Measurements from ENCODE around the gene PANX2.

PANX2 gene

DNA sequence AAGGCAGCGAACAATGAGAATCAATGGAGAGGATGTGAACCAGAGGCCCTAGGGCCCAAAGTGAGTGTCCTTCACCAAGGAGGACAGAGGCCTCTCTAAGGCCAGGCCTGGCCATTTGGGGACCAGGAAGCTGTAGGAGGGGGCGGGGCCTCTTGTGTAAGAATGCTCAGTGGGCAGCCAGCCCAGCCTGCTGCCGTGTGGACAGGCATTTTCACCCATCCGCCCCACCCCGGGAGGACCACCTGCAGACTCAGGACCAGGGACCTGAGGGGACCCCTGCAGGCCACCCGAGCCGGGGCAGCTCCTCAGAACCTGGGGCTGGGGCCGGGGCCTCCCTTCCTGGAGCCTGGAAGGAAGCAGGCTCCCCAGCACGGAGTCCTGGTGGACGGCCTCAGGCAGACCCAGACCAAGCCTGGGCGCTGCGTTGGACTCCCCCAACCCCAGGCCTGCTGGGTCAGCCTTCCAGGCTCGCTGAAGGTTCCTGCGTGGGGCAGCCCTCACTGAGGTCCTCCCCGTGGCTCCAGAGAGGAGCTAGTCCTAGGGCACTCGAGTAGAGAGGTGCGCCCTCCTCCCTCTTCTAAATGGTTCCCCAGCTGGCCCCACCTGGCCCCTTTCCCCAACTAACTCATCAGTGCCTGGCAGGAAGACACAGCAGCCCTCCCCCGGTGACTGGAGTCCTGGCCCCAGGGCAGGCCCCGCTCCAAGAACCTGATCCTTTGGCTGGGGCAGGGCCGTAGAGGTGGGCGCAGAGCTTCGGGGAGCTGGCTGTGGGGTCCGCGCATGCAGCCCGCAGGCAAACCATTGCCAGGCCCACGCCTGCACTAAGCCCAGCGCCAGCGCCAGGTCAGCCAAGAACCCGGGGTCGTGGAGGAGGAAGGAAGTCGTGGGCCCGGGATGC is 13.7 kb downstream of the PANX2 start:
- no peak for DNase-seq (ENCODE audit: low spot score)

DNA sequence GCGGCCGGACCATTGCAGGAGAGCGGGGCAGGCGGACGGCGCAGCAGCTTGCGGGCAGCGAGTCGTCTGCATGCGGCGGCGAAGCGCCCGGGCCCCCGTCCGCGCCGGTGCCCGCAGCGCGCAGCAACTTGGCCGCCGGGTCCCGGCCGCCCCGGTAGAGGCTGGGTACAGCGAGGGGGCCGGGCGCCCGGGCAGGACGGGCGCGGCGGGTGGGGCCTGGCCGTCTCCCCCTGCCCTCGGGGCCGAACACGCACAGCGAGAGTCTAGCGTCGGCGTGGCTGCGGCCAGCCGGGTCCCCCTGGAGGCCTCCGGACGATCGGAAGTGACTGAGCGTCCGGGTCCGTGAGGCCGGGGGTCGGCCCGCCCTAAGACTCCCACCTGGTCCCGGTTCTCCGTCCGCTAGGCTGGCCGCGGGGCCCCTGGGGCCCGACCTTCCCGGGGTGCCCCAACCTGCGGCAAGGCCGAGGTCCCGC is 14.4 kb downstream of the PANX2 start:
- no peak for DNase-seq (ENCODE audit: low spot score)

DNA sequence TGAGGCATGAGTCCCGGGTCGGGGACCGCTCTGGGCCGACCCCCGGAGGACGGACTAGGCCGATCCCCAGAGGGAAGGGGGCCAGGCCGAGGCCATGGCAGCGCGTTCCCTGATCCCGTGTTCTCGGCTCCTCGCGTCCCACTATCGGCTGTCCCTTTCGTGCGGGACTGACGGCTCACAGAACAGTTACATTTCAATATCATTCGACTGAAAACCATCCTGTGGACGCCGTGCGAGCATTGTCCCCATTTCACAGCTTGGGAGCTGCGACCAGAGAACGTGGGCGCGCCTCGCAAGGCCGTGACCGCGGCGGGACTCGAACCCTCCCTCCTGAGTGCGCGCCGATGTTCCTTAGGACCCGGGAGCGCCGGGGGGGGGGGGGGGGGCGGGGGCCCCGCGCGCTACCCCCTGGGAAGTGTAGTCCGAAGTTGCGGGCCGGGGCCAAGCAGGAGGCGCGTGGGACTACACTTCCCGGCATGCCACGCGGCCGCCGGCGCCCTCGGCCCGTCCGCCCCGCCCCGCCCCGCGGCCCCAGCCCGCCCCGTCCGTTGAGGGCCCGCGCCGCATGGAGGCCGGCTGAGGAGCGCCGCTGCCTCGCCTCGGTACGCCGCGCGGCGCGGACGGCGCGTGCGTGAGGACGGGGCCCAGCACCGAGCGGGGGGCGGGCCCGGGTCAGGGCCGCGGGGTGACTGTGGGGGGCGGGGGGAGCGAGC is 15.0 kb downstream of the PANX2 start, which contains the start of gene TRABD:
Gene TRABD, plus strand, starts transcription at position 539 of the 713 bp plus-strand sequence. CDS start 7,148 bp downstream, outside the sequence.
- peak; percentile 88 for DNase-seq (ENCODE audit: low spot score)

DNA sequence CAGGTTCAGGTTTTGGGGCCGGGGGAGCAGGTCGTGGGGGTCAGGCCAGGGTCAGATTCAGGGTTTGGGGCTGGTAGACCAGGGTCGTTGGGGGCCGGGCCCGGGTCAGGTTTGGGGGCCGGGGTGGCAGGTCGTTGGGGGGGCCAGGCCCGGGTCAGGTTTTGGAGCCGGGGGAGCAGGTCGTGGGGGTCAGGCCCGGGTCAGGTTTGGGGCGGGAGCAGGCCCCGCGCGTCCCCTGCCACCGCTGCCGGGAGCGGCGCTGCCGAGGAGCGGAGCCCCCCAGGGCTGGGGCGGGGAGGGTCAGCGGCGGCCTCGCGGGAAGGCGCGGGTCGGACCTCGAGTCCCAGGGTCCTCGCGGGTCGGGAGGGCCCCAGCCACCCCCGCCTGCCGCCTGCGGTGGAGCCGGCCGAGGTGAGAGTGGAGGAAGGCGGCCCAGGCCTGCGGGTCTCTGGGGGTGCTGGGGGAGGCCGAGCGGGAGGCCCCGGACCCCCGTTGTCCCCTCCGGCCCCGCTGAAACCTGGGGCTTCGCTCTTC is 15.7 kb downstream of the PANX2 start:
- DNase-seq (ENCODE audit: low spot score): no peak

DNA sequence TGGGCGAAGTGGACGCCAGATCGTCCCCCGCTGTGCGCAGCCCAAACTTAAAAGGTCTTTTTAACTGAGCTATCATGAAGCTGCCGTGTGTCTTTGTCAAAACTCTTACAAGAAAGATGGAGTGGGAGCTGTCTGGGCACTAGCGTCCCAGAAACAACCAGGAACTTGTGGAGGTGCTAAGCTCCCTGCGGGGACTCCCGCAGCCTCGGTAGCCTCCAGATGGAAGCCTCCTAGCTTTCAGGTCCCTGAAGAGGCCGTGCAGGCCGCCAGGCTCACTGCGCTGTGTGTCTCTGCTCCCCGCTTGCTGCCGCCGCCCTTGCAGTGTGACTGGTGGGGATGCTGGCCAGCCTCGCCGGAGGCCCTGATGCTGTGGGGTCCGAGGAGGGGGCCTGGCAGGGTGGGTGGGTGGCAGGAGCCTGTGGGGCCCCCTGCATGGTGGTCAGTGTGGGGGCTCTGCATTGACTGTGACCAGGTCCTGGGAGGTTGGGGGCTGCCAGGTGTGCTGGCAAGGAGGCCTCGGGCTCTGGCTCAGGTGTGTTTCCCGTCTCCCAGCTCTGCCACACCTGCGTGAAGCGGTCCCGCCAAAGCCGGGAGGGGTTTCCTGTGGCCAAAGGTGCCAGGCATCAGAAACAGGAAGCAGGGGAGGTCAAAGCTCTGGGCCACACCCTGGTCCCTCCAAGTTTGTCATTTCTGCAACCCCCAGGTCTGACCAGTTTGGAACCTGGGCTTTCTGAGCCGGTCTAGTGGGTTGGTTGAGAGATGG is 16.4 kb downstream of the PANX2 start:
- peak; percentile 47 for DNase-seq (ENCODE audit: low spot score)

DNA sequence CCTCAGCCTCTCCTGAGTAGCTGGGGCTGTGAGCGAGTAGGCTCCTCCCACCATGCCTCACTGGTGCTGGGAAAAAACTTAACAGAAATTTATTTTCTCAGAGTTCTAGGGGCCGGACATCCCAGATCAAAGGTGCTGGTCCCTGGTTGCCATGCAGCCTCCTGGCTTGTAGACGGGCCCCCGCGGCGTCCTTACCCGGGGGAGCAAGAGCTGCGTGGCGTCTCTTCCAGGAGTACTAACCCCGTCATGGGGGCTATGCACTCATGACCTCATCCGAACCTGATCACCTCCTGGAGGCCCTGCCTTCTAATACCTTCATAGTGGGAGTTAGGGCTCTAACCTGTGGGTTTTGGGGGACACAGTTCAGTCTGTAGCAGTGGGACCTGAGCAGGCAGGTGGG is 17.8 kb downstream of the PANX2 start:
- no peak for DNase-seq (ENCODE audit: low spot score)

DNA sequence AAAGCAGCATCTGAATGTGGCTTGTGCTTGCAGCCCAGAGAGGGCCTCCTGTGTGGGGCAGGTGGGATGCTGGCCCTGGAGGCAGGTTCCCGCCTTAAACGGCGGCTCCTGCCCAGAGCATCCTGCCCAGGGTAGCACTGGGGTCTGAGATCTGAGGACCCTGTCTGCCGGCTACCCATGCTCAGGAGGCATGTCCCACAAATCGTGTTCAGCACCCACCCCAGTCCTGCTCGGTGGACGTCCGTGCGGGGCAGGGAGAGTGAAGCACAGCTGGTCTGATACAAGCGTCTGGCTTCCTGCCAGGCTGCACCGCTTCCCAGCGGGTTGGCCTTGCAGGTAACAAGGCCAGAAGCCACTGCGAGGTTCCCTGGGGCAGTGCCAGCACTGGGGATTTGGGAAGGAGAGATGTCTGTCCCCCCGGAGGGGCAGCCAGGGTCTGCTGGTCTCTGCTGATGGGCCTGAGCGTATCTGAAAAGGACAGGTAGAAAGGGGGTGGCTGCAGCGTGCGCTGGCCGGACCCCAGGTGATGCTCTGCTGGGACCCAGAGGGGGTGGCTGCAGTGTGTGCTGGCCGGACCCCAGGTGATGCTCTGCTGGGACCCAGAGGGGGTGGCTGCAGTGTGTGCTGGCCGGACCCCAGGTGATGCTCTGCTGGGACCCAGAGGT is 18.8 kb downstream of the PANX2 start:
- DNase-seq (ENCODE audit: low spot score): peak; percentile 55

DNA sequence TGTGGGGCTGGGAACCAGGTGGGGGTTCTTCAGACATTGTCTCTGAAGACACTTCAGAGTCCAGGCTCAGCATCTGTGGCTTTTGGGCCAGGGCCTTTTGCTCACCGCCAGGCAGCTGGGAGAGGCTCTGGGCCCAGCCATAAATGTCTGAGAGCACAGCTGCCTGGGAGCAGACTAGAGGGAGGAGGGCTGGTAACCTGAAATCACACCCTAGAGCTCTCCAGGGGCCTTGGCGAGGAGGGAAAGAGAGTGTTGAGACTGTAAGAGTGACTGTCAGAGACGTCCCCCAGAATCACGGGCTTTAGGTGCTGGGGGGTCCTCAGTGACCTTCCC is 19.3 kb downstream of the PANX2 start:
- DNase-seq (ENCODE audit: low spot score): peak; percentile 79

DNA sequence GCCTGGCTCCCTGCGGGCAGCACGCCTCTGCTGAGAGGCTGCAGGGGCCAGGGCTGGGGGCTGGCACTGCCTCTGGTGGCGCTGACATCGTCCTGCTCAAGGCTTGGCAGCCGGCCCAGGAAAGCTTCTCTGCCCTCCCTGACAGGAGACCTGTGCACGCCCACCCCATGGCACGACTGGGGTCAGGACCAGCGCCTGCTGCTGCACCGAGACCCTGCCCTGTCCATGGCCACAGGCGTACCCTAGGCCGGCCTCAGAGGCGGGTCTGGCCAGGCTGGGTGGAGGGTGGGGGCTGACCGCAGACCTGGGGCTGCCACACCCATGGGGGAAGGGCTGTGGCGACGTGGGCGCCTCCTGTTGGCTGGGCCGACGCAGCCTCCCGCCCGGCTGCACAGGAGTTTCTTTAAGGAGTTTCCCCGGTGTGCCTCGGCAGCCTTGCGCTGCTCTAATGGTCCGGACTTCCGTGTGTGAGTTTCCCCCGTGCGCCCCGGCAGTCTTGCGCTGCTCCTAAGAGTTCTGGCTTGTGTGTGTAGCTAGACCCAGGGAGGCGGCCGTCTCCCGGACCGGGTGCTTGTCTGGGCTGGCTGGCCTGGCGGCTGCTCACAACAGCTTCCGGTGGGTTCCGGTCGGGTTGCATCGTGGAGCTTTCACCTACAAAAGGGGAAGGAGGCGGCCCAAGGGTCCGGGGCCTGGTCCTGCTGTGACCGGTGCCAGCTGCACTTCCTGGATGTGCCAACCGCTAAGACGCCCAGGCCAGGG is 19.8 kb downstream of the PANX2 start:
- DNase-seq (ENCODE audit: low spot score): peak; percentile 95

DNA sequence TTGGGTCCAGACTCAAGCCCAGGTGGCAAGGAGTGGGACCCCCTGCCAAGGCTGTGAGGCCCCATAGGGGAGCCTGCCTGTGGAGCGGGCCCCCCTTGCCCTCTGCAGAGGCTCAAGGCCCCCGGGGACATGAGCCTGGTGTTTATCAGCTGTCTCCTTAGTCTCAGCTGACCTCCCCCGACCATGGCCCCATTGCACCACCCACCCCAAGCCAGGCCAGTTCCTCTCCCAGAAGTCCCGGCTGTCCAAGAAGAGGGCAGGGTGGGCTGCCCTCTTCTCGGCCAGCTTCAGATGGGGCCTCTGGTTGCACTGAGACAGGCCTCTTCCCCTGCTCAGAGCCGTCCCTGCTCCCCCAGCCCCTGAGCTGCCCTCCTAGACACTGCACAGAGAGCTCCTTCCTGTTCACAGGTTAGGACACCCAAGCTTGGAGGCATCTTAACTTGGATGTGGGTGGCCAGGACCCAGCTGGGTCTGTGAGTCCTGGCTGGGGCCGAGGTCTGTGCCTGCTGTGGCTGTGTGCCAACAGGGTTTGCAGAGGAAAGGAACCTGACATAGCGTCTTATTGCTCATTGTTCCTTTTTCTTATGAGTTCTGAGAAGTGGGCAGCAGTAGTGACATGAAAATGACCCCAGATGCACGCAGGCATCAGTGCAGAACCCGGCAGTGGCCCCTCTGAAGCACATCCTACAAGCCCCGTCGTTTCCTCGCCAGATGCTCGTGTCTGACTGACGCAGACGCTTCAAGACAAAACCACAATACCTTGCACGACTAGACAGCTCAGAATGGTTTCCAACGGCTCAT is 20.6 kb downstream of the PANX2 start:
- DNase-seq (ENCODE audit: low spot score): peak; percentile 97

DNA sequence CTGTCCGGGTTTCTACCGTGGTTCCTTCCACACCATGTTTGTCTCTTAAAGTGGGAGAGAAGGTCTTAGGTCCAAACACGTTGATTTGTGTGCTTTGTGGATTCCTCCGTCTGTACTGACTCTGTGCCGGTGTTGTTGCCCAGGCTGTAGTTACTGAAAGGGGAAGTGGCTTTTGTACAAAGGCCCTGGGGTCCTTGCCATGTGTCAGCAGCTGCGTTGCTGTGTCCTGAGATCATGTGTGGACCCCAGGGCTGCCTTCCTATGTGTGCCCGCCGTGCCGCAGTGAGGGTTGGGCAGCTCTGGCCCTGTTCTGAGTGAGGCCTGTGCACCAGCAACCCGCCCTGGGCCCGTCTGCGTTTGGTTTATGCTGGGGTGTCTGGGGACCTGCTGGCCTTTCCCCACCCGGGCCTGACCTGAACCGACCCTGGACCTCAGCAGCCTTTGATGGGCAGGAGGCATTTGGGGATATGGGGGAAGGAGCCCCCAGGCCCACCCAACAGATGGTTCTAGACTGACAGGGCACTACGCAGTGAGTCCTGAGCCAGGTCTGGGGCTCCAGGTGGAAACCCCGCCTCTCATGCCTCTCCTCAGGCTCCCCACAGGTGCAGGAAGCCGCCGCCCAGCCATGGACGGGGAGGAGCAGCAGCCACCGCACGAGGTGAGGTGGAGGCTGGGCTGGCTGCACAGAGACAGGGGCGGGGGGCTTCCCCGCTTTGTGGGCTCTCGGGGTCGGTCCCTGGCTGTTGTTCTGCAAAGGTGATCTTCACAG is 22.1 kb downstream of the PANX2 start:
- DNase-seq (ENCODE audit: low spot score): peak; percentile 90

DNA sequence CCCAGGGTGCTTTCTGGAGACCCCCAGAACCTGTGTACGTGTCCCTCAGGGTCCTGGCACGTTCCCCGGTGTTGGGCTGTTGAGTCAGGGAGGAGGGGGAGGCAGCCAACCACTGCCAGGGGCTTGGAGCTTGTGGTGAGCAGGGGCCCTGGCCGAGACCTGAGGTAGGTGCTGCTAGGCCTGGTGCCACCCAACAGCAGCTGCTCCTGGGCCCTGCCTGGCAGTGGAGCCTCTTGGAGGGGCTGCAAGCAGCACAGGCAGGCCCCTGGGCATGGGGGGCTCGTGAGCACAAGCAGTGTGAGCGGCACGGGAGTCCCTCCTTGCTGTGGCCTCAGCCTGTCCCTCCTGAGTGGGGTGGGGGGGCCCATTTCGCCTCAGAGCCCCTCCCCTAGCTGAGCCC is 23.1 kb downstream of the PANX2 start:
- DNase-seq (ENCODE audit: low spot score): no peak

DNA sequence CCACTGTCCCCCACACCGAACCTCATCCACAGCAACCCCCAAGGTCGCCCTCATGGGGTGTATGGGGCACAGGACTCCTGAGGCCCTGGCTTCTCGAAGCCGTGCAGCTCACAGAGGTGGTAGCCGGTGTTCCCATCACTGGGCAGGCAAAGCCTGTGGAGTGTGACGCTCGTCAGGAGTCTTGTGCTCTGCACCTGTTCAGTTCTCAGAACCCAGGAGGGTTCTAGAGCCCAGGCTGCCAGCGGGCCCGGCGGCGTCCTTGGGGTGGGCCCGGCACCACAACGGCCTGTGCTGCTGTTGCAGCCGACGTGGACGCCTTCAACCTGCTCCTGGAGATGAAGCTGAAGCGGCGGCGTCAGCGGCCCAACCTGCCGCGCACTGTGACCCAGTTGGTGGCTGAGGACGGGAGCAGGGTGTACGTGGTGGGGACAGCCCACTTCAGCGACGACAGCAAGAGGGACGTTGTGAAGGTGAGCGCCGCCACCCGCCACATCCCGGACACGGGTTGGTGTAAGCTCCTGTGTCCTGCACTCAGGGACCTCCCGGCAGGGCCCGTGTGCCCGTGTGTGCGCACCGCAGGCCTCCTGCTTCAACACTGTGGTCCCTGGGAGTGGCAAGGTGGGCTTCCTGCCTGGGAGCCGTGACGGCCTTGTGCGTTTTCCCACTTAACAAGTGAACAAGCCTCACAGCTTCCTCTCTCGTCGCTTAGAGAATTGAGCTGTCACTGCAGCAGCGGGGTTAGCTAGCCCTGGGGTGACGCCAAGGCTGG is 23.7 kb downstream of the PANX2 start:
- no peak for DNase-seq (ENCODE audit: low spot score)

DNA sequence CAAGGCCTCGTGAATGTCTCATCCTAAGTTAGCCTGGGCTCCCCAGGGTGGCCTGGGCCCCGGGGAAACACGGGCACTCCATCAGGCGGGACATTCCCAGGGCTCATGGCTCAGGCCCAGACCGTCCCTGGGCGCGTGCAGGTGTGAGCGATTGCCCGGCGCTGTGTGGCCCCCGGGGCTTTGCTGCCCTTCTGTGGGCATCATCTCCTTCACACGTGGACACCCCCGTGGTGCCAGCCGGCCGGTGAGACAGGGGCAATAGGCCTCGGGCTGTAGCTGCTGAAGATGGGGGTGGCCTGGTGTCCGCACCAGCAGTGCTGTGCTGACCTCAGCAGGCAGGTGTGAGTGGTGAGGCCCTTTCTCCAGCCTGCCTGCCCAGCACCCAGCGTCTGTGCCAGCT is 25.7 kb downstream of the PANX2 start:
- no peak for DNase-seq (ENCODE audit: low spot score)

DNA sequence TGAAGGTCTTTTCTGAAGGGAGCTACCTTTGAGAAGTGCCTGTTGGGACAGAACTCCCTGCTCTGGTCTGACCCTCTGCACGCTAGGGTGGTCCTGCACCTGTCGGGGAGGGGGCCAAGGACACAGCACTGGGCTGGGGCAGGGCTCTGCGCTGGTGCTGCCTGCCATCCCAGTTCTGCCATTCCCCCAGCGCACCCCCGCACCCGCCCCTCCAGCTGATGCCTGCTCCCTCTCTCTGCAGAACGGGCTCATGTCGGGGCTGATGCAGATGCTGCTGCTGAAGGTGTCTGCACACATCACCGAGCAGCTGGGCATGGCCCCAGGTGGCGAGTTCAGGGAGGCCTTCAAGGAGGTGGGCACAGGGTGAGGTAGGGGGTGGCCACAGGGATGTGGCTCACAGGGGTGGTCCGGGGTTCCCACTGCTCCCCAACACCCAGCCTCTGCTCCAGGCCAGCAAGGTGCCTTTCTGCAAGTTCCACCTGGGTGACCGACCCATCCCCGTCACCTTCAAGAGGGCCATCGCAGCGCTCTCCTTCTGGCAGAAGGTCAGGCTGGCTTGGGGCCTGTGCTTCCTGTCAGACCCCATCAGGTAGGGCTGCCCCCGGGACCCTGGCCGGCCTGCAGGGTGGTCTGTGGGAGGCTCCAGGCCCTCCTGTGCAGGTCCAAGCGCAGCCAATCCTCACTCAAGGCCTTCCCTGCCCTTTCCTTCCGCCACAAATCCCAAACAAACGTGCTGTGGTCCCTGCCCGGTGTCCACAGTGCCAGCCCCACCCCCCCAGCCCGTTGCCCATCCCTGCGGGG is 26.7 kb downstream of the PANX2 start:
- no peak for DNase-seq (ENCODE audit: low spot score)

DNA sequence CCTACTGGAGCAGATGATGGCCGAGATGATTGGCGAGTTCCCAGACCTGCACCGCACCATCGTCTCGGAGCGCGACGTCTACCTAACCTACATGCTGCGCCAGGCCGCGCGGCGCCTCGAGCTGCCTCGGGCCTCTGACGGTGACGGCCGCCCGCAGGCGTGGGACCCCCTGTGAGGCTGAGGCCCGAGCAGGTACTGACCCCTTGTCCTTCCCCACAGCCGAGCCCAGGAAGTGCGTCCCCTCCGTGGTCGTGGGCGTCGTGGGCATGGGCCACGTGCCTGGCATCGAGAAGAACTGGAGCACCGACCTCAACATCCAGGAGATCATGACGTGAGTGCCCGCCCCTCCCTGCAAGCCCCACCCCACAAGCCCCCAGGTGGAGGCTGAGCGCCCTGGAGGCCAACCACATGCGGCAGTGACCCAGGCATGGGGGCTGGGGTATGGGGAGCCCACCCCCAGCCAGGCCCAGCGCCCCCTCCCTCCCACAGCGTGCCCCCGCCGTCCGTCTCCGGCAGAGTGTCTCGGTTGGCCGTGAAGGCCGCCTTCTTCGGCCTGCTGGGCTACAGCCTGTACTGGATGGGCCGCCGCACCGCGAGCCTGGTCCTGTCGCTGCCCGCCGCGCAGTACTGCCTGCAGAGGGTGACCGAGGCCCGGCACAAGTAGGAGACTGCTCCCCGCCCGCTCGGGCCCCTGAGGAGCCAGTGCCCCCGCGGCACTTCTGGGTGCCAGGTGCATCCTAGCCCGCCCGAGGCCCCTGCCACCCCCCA is 27.5 kb downstream of the PANX2 start:
- DNase-seq (ENCODE audit: low spot score): no peak

DNA sequence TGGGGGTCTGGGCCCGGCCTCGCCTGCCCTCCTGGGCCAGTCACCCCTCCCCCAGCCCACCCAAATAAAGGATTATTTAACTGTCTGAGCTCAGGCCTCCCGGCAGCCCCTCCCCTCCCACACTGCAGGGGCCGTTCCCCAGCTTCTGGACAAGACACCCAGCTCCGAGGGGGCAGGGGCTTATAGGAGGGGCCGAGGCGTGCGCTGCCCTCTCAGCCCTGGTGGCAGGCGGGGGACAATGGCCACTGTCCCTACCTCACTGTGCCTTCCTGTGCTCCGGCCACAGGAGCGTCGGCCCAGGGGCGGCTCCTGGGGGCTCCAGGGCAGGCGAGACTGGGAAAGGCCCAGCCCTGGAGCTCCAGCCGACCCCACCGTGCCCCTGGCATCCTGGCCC is 28.1 kb downstream of the PANX2 start:
- DNase-seq (ENCODE audit: low spot score): no peak

Data from NAMALWA (cell line).